T1000 (cell line): ENCODE measurements around the gene LPP.

Experiments
- DNase-seq: peaks from one replicate; lab custom pipeline; 2025; ENCODE audit warnings: mixed read lengths; lab: John Stamatoyannopoulos, UW

LPP gene

DNA sequence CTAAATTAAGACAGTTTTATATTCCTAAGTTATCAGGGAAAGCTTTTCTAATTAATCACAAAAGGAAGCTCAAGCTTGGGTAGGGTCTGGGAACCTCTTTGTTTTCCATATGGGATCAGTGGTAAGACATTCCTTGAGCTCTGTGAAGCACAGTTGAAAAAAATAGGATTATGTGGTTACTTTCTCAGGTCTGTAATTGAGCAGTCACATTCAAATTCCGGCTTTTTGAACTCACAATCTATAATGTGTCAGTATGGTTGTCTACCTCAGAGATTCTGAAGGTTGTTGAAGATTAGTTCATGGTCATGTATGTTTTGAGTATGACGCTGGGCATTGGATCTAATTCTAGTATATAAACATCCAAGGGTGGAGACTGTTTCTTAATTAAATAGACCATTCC is 364.5 kb downstream of the LPP start:
- DNase-seq: no peak

GRCh38 chr3:188518835-188519452 is 365.0 kb downstream of the LPP start:
- no peak for DNase-seq

DNA sequence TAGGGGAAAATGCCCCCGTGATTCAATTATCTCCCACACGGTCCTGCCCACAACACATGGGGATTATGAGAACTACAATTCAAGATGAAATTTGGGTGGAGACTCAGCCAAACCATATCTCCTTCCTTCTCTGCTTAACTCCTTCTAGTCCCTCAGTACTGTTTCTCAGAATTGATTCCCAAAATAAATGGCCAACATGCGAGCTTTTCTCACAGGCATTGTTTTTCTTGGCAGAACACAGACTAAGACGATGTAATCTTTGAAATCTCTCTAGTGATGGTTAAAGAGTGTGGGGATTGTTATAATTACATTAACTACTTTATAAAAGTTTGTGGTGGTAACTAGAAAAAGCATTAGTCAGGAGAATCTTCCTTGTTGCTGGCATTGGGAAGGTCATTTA is 366.5 kb downstream of the LPP start:
- no peak for DNase-seq

- no peak for DNase-seq
Measured at GRCh38 chr3:188522115-188522514, 368.2 kb downstream of the LPP start.

- no peak for DNase-seq
Measured at GRCh38 chr3:188523291-188523690, 369.3 kb downstream of the LPP start.

GRCh38 chr3:188524052-188524451 is 370.1 kb downstream of the LPP start:
- DNase-seq: no peak

DNA sequence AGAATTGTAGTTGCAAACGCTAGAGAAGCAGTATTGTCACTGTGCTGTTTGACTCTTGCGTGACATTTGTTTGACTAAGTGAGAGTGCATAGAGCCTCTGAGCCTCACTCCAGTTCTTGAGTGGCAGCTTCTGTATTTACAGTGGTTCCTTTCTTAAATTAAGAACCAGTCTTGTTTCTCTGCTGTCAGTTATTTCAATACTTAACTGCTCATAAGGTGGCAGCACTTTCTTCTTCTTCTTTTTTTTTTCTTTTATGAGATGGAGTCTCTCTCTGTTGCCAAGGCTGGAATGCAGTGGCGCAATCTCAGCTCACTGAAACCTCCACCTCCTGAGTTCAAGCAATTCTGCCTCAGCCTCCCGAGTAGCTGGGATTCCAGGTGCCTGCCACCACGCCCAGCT is 372.1 kb downstream of the LPP start:
- no peak for DNase-seq

GRCh38 chr3:188527389-188527788 is 373.4 kb downstream of the LPP start:
- DNase-seq: no peak

DNA sequence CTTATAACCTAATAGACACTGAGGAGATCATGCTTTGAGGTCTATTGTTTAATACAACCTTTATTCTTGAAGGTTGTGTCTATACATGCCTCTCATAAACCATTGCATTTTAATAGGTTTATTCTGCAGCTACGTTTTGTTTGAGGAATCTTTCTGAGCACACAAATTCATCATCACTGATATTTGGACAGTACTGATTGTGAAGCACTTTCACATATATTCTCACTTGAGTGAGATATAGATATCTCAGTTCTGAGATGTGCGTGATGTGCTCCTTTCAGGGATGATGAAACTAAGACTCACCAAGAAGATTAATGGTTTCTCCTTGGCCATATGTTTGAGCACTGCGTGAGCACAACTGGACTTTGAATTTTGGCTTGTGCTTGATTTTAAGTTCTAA is 374.4 kb downstream of the LPP start:
- DNase-seq: no peak

- DNase-seq: no peak
Measured at GRCh38 chr3:188529228-188529627, 375.3 kb downstream of the LPP start.

DNA sequence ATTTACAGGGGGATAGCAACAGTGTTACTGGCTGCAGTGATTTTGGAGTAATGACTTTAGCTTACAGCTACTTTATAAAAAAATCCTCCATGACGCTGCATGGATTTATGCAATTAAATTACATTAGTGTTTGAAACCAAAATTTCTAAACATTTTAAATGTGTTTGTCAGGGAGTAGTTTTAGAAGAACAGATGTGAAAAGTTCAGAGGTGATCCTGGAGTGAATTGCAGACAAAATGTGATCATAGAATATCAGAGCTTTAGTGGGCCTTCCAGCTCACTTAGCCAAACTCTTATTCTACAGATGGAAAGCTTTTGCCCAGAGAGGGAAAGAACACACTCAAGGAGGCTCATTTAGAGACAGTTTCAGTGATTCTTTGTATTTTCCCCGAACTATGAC is 376.3 kb downstream of the LPP start:
- no peak for DNase-seq

- DNase-seq: no peak
Measured at GRCh38 chr3:188531210-188531609, 377.3 kb downstream of the LPP start.

GRCh38 chr3:188533172-188533571 is 379.2 kb downstream of the LPP start:
- DNase-seq: no peak

- DNase-seq: no peak
Measured at GRCh38 chr3:188533612-188534357, 379.8 kb downstream of the LPP start.

GRCh38 chr3:188534633-188535032 is 380.7 kb downstream of the LPP start:
- no peak for DNase-seq

GRCh38 chr3:188537606-188538005 is 383.6 kb downstream of the LPP start:
- no peak for DNase-seq

GRCh38 chr3:188539037-188539436 is 385.1 kb downstream of the LPP start:
- no peak for DNase-seq

DNA sequence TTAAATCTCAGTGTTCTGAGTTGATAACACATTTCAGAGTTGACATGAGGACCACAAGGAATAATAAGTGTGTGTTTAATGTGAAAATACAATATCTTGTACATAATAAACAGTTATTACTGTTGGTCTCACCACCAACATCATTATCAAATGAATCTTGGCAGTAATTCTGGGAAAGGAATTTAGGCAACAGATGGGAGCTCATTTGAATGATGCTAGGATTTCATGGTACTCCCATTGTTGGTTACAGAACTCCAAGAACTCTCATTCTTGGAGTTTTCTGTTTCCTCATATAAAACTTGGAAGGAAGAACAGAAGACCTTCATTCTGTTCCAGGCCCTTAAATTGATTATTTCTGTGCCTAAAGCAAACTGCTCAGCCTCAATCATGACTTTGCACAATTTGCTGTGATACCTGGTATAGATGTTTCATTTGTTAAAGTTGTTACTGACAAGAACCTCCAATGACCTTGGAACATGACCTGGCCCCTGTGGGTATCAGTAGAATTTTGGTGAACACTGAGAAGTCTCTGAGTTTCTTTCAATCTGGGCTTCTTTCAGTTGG is 385.8 kb downstream of the LPP start:
- no peak for DNase-seq

GRCh38 chr3:188542196-188542595 is 388.2 kb downstream of the LPP start:
- no peak for DNase-seq

- no peak for DNase-seq
Measured at GRCh38 chr3:188544012-188544411, 390.1 kb downstream of the LPP start.

DNA sequence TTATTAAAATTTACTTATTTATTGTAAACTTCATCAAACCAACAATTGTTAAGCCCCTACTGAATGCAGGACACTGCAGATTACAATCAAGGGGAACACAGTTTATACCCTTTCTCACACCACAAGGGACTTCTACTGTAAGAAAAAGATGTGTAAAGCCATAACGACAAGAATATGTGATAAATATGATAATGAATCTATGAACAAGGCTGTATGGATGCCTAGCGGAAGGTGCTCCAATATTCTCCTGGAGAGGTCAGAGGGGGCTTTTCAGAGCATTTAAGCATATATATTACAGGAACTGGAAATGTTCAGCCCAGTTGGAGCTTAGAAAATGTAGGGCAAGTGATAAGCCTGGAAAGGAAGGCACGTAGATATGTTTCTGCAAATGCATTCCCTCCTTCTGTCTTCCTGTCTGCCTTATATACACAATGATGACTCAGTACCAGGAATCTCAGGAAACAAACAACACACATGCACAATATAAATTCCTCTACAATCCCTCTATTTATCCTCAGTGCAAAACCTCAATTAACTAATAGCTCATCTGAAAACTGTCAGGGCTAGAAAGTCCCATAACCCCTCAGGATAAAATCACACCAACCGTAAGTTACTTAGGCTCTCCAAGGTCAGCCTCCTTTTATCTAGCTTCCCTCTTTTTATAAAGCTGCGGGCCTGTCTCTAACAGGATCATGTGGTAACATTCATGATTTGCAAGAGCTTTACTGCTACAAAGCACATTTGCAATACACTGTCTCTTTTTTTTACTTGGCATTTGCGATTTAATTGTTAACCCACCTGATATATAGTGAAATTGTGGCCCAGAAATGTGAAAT is 393.1 kb downstream of the LPP start:
- no peak for DNase-seq

DNA sequence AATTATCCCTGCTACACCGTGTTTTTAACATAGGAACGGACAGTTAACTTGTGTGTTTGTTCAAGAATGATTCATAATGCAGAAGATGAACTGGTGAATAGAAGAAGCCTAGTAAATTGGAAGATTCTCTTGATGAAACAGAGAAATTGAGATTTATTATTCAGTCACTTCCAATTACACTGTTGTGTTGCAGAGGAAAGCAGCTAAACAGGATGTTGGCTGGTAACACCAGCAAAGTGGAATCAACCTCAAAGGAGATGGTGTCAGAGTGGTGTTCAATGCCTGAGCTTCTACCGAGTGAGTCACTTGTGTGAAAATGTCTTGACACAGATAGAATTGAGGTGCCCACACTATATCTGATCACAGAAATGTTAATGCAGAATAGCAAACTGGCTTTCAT is 399.6 kb downstream of the LPP start:
- no peak for DNase-seq

GRCh38 chr3:188554404-188554803 is 400.4 kb downstream of the LPP start:
- DNase-seq: no peak
